Skeletal muscle tissue (tissue), 4 donors: ENCODE results near the gene ATR. TPM values are rescaled to one million over a fixed set of nuclear protein-coding genes. Genes with fewer than 3 reads are reported as not detected.
"Not testable (repeated sequence)": the region's sequence is repeated elsewhere in the genome, so short reads cannot be mapped to it uniquely, and the experiment has no call there.

Source experiments
- H3K27ac ChIP-seq: one replicate; pipeline ENCODE4 v1.7.0; 2013; ENCODE audit warnings: mild to moderate bottlenecking, low read depth, low read length, inconsistent platforms
- H3K27me3 ChIP-seq, 3 donors: one replicate each; pipeline ENCODE4 v1.7.0; 2013; ENCODE audit warnings: low read length in 3 of 3; ENCODE audit not compliant: control insufficient read depth in 3 of 3, insufficient read depth in 3 of 3
- H3K36me3 ChIP-seq, 3 donors: one replicate each; pipeline ENCODE4 v1.7.0; 2013; ENCODE audit warnings: low read length in 3 of 3; ENCODE audit not compliant: control insufficient read depth in 3 of 3, insufficient read depth in 3 of 3
- H3K4me1 ChIP-seq, 3 donors: one replicate each; pipeline ENCODE4 v1.7.0; 2013; ENCODE audit warnings: low read length in 3 of 3, mild to moderate bottlenecking in 3 of 3; ENCODE audit not compliant: control insufficient read depth in 3 of 3, insufficient read depth in 3 of 3
- H3K4me3 ChIP-seq, 3 donors: one replicate each; pipeline ENCODE4 v1.7.0; 2013; ENCODE audit warnings: low read length in 3 of 3
- H3K9ac ChIP-seq, 3 donors: one replicate each; pipeline ENCODE4 v1.7.0; 2013; ENCODE audit warnings: low read length in 3 of 3, mild to moderate bottlenecking in 3 of 3, moderate library complexity in 2 of 3, low read depth in 1 of 3
- H3K9me3 ChIP-seq, 3 donors: one replicate each; pipeline ENCODE4 v1.7.0; 2013; ENCODE audit warnings: low read length in 3 of 3; ENCODE audit not compliant: control insufficient read depth in 3 of 3
- total RNA-seq: library from RNA; depleted of rRNA; stranded (reverse); fragments of >200 nt; gene quantifications from one replicate; pipeline ENCODE4 v1.2.3, GENCODE V29; 2014
- donor health status: Osteomylitis.

Gene ATR
- total RNA-seq, 1 donor from 2014 or later, result 25.6 TPM

GRCh38 chr3:142574223-142574622 is 4.3 kb downstream of the ATR start:
- H3K36me3 ChIP-seq, H3K27ac ChIP-seq, H3K9ac ChIP-seq, H3K27me3 ChIP-seq, H3K9me3 ChIP-seq, H3K4me3 ChIP-seq: not testable (repeated sequence)
- peaks cover 7 to 17% (median 16%) of the 10 kb centered on the region in 3 donors for H3K4me1 ChIP-seq

- not testable (repeated sequence) for H3K4me3 ChIP-seq, H3K9me3 ChIP-seq, H3K27ac ChIP-seq, H3K9ac ChIP-seq, H3K27me3 ChIP-seq, H3K4me1 ChIP-seq
- peaks cover 2 to 10% (median 4%) of the 10 kb centered on the region in 3 donors for H3K36me3 ChIP-seq
Measured at GRCh38 chr3:142569422-142569821, 9.1 kb downstream of the ATR start.

- H3K4me1 ChIP-seq, result no peaks in the 10 kb centered on the region
Measured at GRCh38 chr3:142568393-142569017, 10.0 kb downstream of the ATR start.

GRCh38 chr3:142566096-142566495 is 12.4 kb downstream of the ATR start:
- Histone ChIP-seq H3K9me3 (no peaks in the 10 kb centered on the region), H3K36me3 (peaks cover 2 to 16% (median 12%) of the 10 kb centered on the region in 3 donors), H3K4me3 (no peak overlapping the region), H3K9ac (no peak overlapping the region), H3K4me1 (no peaks in the 10 kb centered on the region), H3K27me3 (no peaks in the 10 kb centered on the region), H3K27ac (no peak overlapping the region)

More at GRCh38 chr3:142568393-142569017, 10.0 kb downstream of the ATR start:
- Histone ChIP-seq H3K4me3 (no peak overlapping the region), H3K9me3 (no peaks in the 10 kb centered on the region), H3K27ac (no peak overlapping the region), H3K36me3 (peaks cover 2 to 10% (median 6%) of the 10 kb centered on the region in 3 donors), H3K9ac (no peak overlapping the region), H3K27me3 (no peaks in the 10 kb centered on the region)

GRCh38 chr3:142563496-142563997 is 15.0 kb downstream of the ATR start:
- Histone ChIP-seq H3K4me1 (no peaks in the 10 kb centered on the region), H3K9me3 (no peaks in the 10 kb centered on the region), H3K4me3 (no peak overlapping the region), H3K27ac (no peak overlapping the region), H3K9ac (no peak overlapping the region), H3K27me3 (no peaks in the 10 kb centered on the region), H3K36me3 (peaks cover 8 to 23% (median 20%) of the 10 kb centered on the region in 3 donors)

- Histone ChIP-seq H3K4me3 (no peak overlapping the region), H3K27me3 (no peaks in the 10 kb centered on the region), H3K9me3 (no peaks in the 10 kb centered on the region), H3K27ac (no peak overlapping the region), H3K9ac (no peak overlapping the region), H3K36me3 (peaks cover 8 to 31% (median 28%) of the 10 kb centered on the region in 3 donors), H3K4me1 (no peaks in the 10 kb centered on the region)
Measured at GRCh38 chr3:142560118-142560517, 18.4 kb downstream of the ATR start.

- Histone ChIP-seq H3K36me3 (peaks cover 4 to 41% (median 34%) of the 10 kb centered on the region in 3 donors), H3K9ac (no peak overlapping the region), H3K27ac (no peak overlapping the region), H3K4me1 (no peaks in the 10 kb centered on the region), H3K9me3 (no peaks in the 10 kb centered on the region), H3K4me3 (no peak overlapping the region), H3K27me3 (no peaks in the 10 kb centered on the region)
Measured at GRCh38 chr3:142553741-142554140, 24.8 kb downstream of the ATR start.

GRCh38 chr3:142552579-142552978 is 26.0 kb downstream of the ATR start:
- H3K36me3 ChIP-seq, result peaks cover 4 to 41% (median 34%) of the 10 kb centered on the region in 3 donors
- H3K9ac ChIP-seq, H3K4me1 ChIP-seq, H3K27ac ChIP-seq, H3K9me3 ChIP-seq, H3K27me3 ChIP-seq, H3K4me3 ChIP-seq: not testable (repeated sequence)

- H3K9me3 ChIP-seq, result no peaks in the 10 kb centered on the region
- no peaks in the 10 kb centered on the region for H3K27me3 ChIP-seq
- no peak overlapping the region for H3K4me3 ChIP-seq
- H3K4me1 ChIP-seq, result no peaks in the 10 kb centered on the region
- no peak overlapping the region for H3K9ac ChIP-seq
- peaks cover 6 to 41% (median 30%) of the 10 kb centered on the region in 3 donors for H3K36me3 ChIP-seq
- H3K27ac ChIP-seq, result no peak overlapping the region
Measured at GRCh38 chr3:142549986-142550385, 28.5 kb downstream of the ATR start.

GRCh38 chr3:142543307-142543706 is 35.2 kb downstream of the ATR start:
- H3K9ac ChIP-seq, result no peak overlapping the region
- no peaks in the 10 kb centered on the region for H3K9me3 ChIP-seq
- no peaks in the 10 kb centered on the region for H3K4me1 ChIP-seq
- no peaks in the 10 kb centered on the region for H3K27me3 ChIP-seq
- H3K27ac ChIP-seq, result no peak overlapping the region
- no peak overlapping the region for H3K4me3 ChIP-seq
- peaks cover 5 to 17% (median 9%) of the 10 kb centered on the region in 3 donors for H3K36me3 ChIP-seq
